Transverse colon (tissue), 4 donors: Measurements from ENCODE around the gene UBN2.

Experiments used
- EP300 ChIP-seq: sonication (generic); formaldehyde crosslinking; IDR thresholded peaks from one replicate; pipeline ENCODE4 v1.6.1; 2017; ENCODE audit warnings: antibody characterized with exemption, low read depth
- POLR2A ChIP-seq: fragments of 450-650 bp; IDR thresholded peaks from one replicate; pipeline ENCODE4 v1.6.1; 2016; ENCODE audit warnings: antibody characterized with exemption, mild to moderate bottlenecking, moderate library complexity
- POLR2AphosphoS5 ChIP-seq, 3 donors: sonication (generic); formaldehyde crosslinking; IDR thresholded peaks; one replicate each; pipeline ENCODE4 v1.6.1; 2016; ENCODE audit warnings: antibody characterized with exemption in 3 of 3
- TF ChIP-seq, protein P1 (sequence below), 5 experiments: fragments of 200-600 bp in 3 of 5; fragments of 450-650 bp in 2 of 5; sonication (generic) in 3 of 5; IDR thresholded peaks; 1 replicate in 2 of 5; 2 replicates in 3 of 5; pipeline ENCODE4 v1.5.1; 2016 to 2017; ENCODE audit warnings: antibody characterized with exemption in 5 of 5, inconsistent platforms in 3 of 5, mild to moderate bottlenecking in 2 of 5, moderate library complexity in 1 of 5

DNA sequence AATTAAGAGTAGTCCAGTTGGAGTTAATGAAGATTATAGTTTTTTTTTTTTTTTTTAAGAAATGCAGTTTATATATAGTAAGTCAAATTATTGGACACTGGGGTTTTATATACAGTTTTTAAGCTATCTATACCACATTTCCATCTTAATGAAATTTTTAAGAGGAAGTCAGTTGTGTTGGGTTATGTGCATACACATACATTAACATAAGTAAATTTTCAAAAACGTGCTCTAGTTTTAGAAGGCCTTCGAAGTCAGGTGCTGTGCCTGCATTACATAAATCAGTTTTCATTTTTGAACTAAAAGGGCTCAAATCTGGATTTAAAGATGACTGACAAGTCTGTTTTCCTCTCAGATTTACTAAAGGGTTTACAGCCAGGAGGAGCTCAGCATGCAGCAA is 62.5 kb downstream of the UBN2 start:
- TF ChIP-seq POLR2AphosphoS5 (IDR thresholded peaks at IDR 0.05) (no peak), EP300 (no peak), POLR2A (no peak)
- TF ChIP-seq, protein P1, sequence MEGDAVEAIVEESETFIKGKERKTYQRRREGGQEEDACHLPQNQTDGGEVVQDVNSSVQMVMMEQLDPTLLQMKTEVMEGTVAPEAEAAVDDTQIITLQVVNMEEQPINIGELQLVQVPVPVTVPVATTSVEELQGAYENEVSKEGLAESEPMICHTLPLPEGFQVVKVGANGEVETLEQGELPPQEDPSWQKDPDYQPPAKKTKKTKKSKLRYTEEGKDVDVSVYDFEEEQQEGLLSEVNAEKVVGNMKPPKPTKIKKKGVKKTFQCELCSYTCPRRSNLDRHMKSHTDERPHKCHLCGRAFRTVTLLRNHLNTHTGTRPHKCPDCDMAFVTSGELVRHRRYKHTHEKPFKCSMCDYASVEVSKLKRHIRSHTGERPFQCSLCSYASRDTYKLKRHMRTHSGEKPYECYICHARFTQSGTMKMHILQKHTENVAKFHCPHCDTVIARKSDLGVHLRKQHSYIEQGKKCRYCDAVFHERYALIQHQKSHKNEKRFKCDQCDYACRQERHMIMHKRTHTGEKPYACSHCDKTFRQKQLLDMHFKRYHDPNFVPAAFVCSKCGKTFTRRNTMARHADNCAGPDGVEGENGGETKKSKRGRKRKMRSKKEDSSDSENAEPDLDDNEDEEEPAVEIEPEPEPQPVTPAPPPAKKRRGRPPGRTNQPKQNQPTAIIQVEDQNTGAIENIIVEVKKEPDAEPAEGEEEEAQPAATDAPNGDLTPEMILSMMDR (IDR thresholded peaks at IDR 0.05): no peak
